ENCODE results near the gene CENPU. TPM values are rescaled to one million over a fixed set of nuclear protein-coding genes. Genes with fewer than 3 reads are reported as not detected.

CENPU gene
- polyA plus RNA-seq, 1 donor from 2014 or later: 13.0 TPM

- Histone ChIP-seq H3K27ac (ENCODE audit: low read length) (no peak overlapping the region), H3K79me2 (replicated peaks; ENCODE audit: insufficient read depth, low read length) (no peaks in the 10 kb centered on the region), H3K4me2 (ENCODE audit: low read length) (no peak overlapping the region), H3K9ac (ENCODE audit: low read length) (no peak overlapping the region), H3K36me3 (ENCODE audit: insufficient read depth, low read length) (peaks cover 4% of the 10 kb centered on the region), H4K20me1 (ENCODE audit: insufficient read depth) (no peaks in the 10 kb centered on the region), H3K9me3 (ENCODE audit: low read length) (no peaks in the 10 kb centered on the region), H3K9me2 (ENCODE audit: insufficient read depth, low read length) (no peaks in the 10 kb centered on the region), H3K27me3 (ENCODE audit: insufficient read depth, low read depth, low read length) (no peaks in the 10 kb centered on the region), H2AFZ (ENCODE audit: low read depth, low read length) (no peak overlapping the region), H3F3A (ENCODE audit: insufficient read depth, low read length, poor library complexity, severe bottlenecking) (no peaks in the 10 kb centered on the region), H3K4me3 (ENCODE audit: low read length) (no peak overlapping the region)
- TF ChIP-seq SMC3 (conservative IDR thresholded peaks at IDR 0.05; ENCODE audit: poor library complexity) (no peak), CTCF (IDR thresholded peaks at IDR 0.05; ENCODE audit: poor library complexity, severe bottlenecking) (no peak), EP300 (conservative IDR thresholded peaks at IDR 0.05; ENCODE audit: poor library complexity, severe bottlenecking) (no peak), RAD21 (conservative IDR thresholded peaks at IDR 0.05) (no peak), POLR2AphosphoS5 (IDR thresholded peaks at IDR 0.05) (no peak), MXI1 (conservative IDR thresholded peaks at IDR 0.05; ENCODE audit: poor library complexity, severe bottlenecking) (no peak), EZH2 (IDR thresholded peaks at IDR 0.05; ENCODE audit: borderline replicate concordance, insufficient read depth, low read length, poor library complexity, severe bottlenecking) (no peak), TAF1 (IDR thresholded peaks at IDR 0.05; ENCODE audit: low read depth) (no peak)
- TF ChIP-seq, protein P1, sequence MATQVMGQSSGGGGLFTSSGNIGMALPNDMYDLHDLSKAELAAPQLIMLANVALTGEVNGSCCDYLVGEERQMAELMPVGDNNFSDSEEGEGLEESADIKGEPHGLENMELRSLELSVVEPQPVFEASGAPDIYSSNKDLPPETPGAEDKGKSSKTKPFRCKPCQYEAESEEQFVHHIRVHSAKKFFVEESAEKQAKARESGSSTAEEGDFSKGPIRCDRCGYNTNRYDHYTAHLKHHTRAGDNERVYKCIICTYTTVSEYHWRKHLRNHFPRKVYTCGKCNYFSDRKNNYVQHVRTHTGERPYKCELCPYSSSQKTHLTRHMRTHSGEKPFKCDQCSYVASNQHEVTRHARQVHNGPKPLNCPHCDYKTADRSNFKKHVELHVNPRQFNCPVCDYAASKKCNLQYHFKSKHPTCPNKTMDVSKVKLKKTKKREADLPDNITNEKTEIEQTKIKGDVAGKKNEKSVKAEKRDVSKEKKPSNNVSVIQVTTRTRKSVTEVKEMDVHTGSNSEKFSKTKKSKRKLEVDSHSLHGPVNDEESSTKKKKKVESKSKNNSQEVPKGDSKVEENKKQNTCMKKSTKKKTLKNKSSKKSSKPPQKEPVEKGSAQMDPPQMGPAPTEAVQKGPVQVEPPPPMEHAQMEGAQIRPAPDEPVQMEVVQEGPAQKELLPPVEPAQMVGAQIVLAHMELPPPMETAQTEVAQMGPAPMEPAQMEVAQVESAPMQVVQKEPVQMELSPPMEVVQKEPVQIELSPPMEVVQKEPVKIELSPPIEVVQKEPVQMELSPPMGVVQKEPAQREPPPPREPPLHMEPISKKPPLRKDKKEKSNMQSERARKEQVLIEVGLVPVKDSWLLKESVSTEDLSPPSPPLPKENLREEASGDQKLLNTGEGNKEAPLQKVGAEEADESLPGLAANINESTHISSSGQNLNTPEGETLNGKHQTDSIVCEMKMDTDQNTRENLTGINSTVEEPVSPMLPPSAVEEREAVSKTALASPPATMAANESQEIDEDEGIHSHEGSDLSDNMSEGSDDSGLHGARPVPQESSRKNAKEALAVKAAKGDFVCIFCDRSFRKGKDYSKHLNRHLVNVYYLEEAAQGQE (IDR thresholded peaks at IDR 0.05; ENCODE audit: borderline replicate concordance): no peak
Observed at GRCh38 chr4:184760681-184761080, 26.8 kb upstream of the CENPU start.

GRCh38 chr4:184757810-184758209 is 23.9 kb upstream of the CENPU start:
- Histone ChIP-seq H4K20me1 (ENCODE audit: insufficient read depth) (no peaks in the 10 kb centered on the region), H3K9me2 (ENCODE audit: insufficient read depth, low read length) (no peaks in the 10 kb centered on the region), H3K9me3 (ENCODE audit: low read length) (no peaks in the 10 kb centered on the region), H3K4me2 (ENCODE audit: low read length) (no peak overlapping the region), H3F3A (ENCODE audit: insufficient read depth, low read length, poor library complexity, severe bottlenecking) (no peaks in the 10 kb centered on the region), H3K27ac (ENCODE audit: low read length) (no peak overlapping the region), H3K9ac (ENCODE audit: low read length) (no peak overlapping the region), H3K27me3 (ENCODE audit: insufficient read depth, low read depth, low read length) (no peaks in the 10 kb centered on the region), H3K79me2 (replicated peaks; ENCODE audit: insufficient read depth, low read length) (no peaks in the 10 kb centered on the region), H3K4me3 (ENCODE audit: low read length) (no peak overlapping the region), H2AFZ (ENCODE audit: low read depth, low read length) (no peak overlapping the region), H3K36me3 (ENCODE audit: insufficient read depth, low read length) (peaks cover 4% of the 10 kb centered on the region)
- TF ChIP-seq CTCF (IDR thresholded peaks at IDR 0.05; ENCODE audit: poor library complexity, severe bottlenecking) (no peak), EZH2 (IDR thresholded peaks at IDR 0.05; ENCODE audit: borderline replicate concordance, insufficient read depth, low read length, poor library complexity, severe bottlenecking) (no peak), TAF1 (IDR thresholded peaks at IDR 0.05; ENCODE audit: low read depth) (no peak), SMC3 (conservative IDR thresholded peaks at IDR 0.05; ENCODE audit: poor library complexity) (no peak), MXI1 (conservative IDR thresholded peaks at IDR 0.05; ENCODE audit: poor library complexity, severe bottlenecking) (no peak), RAD21 (conservative IDR thresholded peaks at IDR 0.05) (no peak), POLR2AphosphoS5 (IDR thresholded peaks at IDR 0.05) (no peak), EP300 (conservative IDR thresholded peaks at IDR 0.05; ENCODE audit: poor library complexity, severe bottlenecking) (no peak)
- TF ChIP-seq, protein P1 (IDR thresholded peaks at IDR 0.05; ENCODE audit: borderline replicate concordance): no peak
